Upper lobe of right lung (tissue), 1 donor: Measurements from ENCODE around the gene CLASP1. TPM values are rescaled to one million over a fixed set of nuclear protein-coding genes. Genes with fewer than 3 reads are reported as not detected.

Source experiments
- ATAC-seq: fragments of 200-7000 bp; cut with Tn5 transposase; one replicate; pipeline ENCODE4 v1.9.1; 2020; ENCODE audit warnings: mild to moderate bottlenecking, moderate library complexity
- DNase-seq: peaks from one replicate; pipeline ENCODE4 v3.0.0-alpha.2; 2020
- H3K27ac ChIP-seq: fragments of 200-600 bp; one replicate; pipeline ENCODE4 v1.8.0; 2022
- H3K27me3 ChIP-seq: fragments of 200-600 bp; one replicate; pipeline ENCODE4 v1.8.0; 2022; ENCODE audit warnings: mild to moderate bottlenecking
- H3K36me3 ChIP-seq: fragments of 200-600 bp; one replicate; pipeline ENCODE4 v1.8.0; 2022
- H3K4me1 ChIP-seq: fragments of 200-600 bp; one replicate; pipeline ENCODE4 v1.8.0; 2022
- H3K4me3 ChIP-seq: fragments of 200-600 bp; one replicate; pipeline ENCODE4 v1.8.0; 2022; ENCODE audit warnings: mild to moderate bottlenecking
- H3K9me3 ChIP-seq: fragments of 200-600 bp; one replicate; pipeline ENCODE4 v1.8.0; 2022
- CTCF ChIP-seq: fragments of 200-600 bp; IDR thresholded peaks from one replicate; pipeline ENCODE4 v1.8.0; 2022; ENCODE audit warnings: antibody characterized with exemption
- intact Hi-C: fragments of 100-400 bp; cut with DNase I; formaldehyde crosslinking; loops from one replicate; pipeline ENCODE4 v1.11.0; 2022
- total RNA-seq: library from RNA; stranded (reverse); fragmentation: NEBNext Ultra II Directional; extraction: Animal tissue kit (Norgen Biotek cat#: 25700); gene quantifications from one replicate; pipeline ENCODE4 v1.2.1, GENCODE V29; 2021
- donor health status: DM: no; HTN: yes; CAD: no; lungs with severe emphysema.

The CLASP1 gene
- total RNA-seq, 1 donor from 2014 or later: 44.5 TPM

- intact Hi-C loops: loop anchor here (10.0 kb wide), 1 partner anchor 125 kb away; no protein-coding TSS in a partner anchor
- H3K4me3 ChIP-seq: peak overlapping the region; percentile 64
- H3K36me3 ChIP-seq: peaks cover 17% of the 10 kb centered on the region
- H3K27me3 ChIP-seq: no peaks in the 10 kb centered on the region
- ATAC-seq (peak; percentile 87), DNase-seq (peak; percentile 92)
- peak overlapping the region; percentile 100 for H3K27ac ChIP-seq
- H3K4me1 ChIP-seq: peaks cover 34% of the 10 kb centered on the region
- TF ChIP-seq CTCF: no peak
- H3K9me3 ChIP-seq: no peaks in the 10 kb centered on the region
Measured at GRCh38 chr2:121530212-121530705, 119.0 kb downstream of the CLASP1 start.

GRCh38 chr2:121529439-121530211 lies 119.6 kb downstream of the CLASP1 start:
- Histone ChIP-seq H3K4me1 (peaks cover 28% of the 10 kb centered on the region), H3K9me3 (no peaks in the 10 kb centered on the region), H3K36me3 (peaks cover 24% of the 10 kb centered on the region), H3K27me3 (no peaks in the 10 kb centered on the region), H3K27ac (peak overlapping the region; percentile 100), H3K4me3 (peak overlapping the region; percentile 64)
- no peak for TF ChIP-seq CTCF
- intact Hi-C loops: loop anchor here (10.0 kb wide), 2 partner anchors 125 to 185 kb away; no protein-coding TSS in a partner anchor
- DNase-seq: no peak
- ATAC-seq: peak; percentile 64

- no peak for TF ChIP-seq CTCF
- H3K27me3 ChIP-seq: no peaks in the 10 kb centered on the region
- ATAC-seq (no peak), DNase-seq (no peak)
- no peak overlapping the region for H3K27ac ChIP-seq
- intact Hi-C loops: loop anchor here (10.0 kb wide), 1 partner anchor 188 kb away; no protein-coding TSS in a partner anchor
- no peak overlapping the region for H3K4me3 ChIP-seq
- peaks cover 16% of the 10 kb centered on the region for H3K4me1 ChIP-seq
- H3K36me3 ChIP-seq: peaks cover 36% of the 10 kb centered on the region
- H3K9me3 ChIP-seq: no peaks in the 10 kb centered on the region
Measured at GRCh38 chr2:121527009-121527682, 122.1 kb downstream of the CLASP1 start.

GRCh38 chr2:121524685-121525425 lies 124.4 kb downstream of the CLASP1 start:
- TF ChIP-seq CTCF: no peak
- DNase-seq (no peak), ATAC-seq (no peak)
- no peaks in the 10 kb centered on the region for H3K27me3 ChIP-seq
- peaks cover 9% of the 10 kb centered on the region for H3K4me1 ChIP-seq
- peaks cover 57% of the 10 kb centered on the region for H3K36me3 ChIP-seq
- no peaks in the 10 kb centered on the region for H3K9me3 ChIP-seq
- intact Hi-C loops: loop anchor here (10.0 kb wide), 1 partner anchor 190 kb away; no protein-coding TSS in a partner anchor
- no peak overlapping the region for H3K27ac ChIP-seq
- no peak overlapping the region for H3K4me3 ChIP-seq

- no peaks in the 10 kb centered on the region for H3K9me3 ChIP-seq
- no peaks in the 10 kb centered on the region for H3K4me1 ChIP-seq
- no peak overlapping the region for H3K4me3 ChIP-seq
- ATAC-seq (no peak), DNase-seq (no peak)
- peaks cover 50% of the 10 kb centered on the region for H3K36me3 ChIP-seq
- H3K27ac ChIP-seq: no peak overlapping the region
- TF ChIP-seq CTCF: no peak
- intact Hi-C loops: loop anchor here (10.0 kb wide), 1 partner anchor 193 kb away; no protein-coding TSS in a partner anchor
- H3K27me3 ChIP-seq: no peaks in the 10 kb centered on the region
Measured at GRCh38 chr2:121521359-121521758, 127.9 kb downstream of the CLASP1 start.
